HFF-Myc (cell line): ENCODE data around the gene BTBD7.

Source experiments
- DNase-seq: peaks from one replicate; pipeline ENCODE4 v3.0.0-alpha.2; 2011; ENCODE audit warnings: low read depth; ENCODE audit errors: extremely low read depth
- H3K4me3 ChIP-seq: replicated peaks from 2 replicates; pipeline ENCODE4 v1.5.1; 2011; ENCODE audit warnings: low read depth, mild to moderate bottlenecking, control low read depth, low read length
- TF ChIP-seq, protein P1 (sequence below): IDR thresholded peaks from 2 replicates; pipeline ENCODE4 v1.5.1; 2012; ENCODE audit warnings: mild to moderate bottlenecking, low read depth, low read length, control low read depth; ENCODE audit errors: missing control alignments

The BTBD7 gene, protein sequence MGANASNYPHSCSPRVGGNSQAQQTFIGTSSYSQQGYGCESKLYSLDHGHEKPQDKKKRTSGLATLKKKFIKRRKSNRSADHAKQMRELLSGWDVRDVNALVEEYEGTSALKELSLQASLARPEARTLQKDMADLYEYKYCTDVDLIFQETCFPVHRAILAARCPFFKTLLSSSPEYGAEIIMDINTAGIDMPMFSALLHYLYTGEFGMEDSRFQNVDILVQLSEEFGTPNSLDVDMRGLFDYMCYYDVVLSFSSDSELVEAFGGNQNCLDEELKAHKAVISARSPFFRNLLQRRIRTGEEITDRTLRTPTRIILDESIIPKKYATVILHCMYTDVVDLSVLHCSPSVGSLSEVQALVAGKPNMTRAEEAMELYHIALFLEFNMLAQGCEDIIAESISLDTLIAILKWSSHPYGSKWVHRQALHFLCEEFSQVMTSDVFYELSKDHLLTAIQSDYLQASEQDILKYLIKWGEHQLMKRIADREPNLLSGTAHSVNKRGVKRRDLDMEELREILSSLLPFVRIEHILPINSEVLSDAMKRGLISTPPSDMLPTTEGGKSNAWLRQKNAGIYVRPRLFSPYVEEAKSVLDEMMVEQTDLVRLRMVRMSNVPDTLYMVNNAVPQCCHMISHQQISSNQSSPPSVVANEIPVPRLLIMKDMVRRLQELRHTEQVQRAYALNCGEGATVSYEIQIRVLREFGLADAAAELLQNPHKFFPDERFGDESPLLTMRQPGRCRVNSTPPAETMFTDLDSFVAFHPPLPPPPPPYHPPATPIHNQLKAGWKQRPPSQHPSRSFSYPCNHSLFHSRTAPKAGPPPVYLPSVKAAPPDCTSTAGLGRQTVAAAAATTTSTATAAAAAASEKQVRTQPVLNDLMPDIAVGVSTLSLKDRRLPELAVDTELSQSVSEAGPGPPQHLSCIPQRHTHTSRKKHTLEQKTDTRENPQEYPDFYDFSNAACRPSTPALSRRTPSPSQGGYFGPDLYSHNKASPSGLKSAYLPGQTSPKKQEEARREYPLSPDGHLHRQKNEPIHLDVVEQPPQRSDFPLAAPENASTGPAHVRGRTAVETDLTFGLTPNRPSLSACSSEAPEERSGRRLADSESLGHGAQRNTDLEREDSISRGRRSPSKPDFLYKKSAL

DNA sequence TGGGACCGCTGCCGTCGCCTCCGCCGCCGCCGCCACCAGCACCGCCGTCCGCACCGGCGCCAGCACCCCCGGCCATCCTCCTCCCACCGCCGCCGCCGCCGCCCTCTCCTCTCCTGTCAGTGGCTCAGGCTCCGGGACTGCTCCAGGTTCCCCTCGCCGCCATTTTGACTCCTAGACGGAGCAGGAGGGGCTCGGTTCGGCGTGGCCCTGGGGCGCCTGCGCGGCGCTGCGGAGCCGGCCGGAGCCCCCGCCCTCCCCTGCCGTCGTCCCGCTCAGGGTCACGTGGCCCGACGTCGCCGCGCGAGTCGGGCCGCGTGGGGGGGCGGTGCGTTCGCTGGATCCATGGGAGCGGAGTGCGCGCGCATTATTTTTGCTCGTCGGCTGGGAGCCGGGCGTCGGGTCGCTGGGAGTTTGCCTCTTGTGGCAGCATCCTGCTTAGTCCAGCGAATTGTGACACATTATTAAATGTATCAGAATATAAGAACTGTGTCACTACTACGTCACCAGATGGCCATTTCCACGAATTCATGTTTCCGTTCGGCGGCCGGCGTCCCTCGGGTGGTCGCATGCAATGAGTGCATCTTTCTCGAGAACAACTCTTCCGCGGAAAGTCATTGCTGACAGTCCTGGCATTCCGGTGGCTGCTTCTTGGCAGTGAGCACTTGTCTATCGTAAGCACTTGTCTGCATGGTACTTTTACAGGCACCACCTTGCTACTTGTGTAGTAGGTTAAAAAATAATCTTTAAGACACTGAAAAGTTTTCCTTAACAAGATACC lies at the start of gene BTBD7:
Gene BTBD7, minus strand, starts transcription at position 184 of the 778 bp plus-strand sequence. CDS start 36,985 bp downstream, outside the sequence.
- peak; percentile 84 for DNase-seq
- H3K4me3 ChIP-seq: peak within 1 kb of the TSS; percentile 79
- TF ChIP-seq, protein P1, sequence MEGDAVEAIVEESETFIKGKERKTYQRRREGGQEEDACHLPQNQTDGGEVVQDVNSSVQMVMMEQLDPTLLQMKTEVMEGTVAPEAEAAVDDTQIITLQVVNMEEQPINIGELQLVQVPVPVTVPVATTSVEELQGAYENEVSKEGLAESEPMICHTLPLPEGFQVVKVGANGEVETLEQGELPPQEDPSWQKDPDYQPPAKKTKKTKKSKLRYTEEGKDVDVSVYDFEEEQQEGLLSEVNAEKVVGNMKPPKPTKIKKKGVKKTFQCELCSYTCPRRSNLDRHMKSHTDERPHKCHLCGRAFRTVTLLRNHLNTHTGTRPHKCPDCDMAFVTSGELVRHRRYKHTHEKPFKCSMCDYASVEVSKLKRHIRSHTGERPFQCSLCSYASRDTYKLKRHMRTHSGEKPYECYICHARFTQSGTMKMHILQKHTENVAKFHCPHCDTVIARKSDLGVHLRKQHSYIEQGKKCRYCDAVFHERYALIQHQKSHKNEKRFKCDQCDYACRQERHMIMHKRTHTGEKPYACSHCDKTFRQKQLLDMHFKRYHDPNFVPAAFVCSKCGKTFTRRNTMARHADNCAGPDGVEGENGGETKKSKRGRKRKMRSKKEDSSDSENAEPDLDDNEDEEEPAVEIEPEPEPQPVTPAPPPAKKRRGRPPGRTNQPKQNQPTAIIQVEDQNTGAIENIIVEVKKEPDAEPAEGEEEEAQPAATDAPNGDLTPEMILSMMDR: no peak

DNA sequence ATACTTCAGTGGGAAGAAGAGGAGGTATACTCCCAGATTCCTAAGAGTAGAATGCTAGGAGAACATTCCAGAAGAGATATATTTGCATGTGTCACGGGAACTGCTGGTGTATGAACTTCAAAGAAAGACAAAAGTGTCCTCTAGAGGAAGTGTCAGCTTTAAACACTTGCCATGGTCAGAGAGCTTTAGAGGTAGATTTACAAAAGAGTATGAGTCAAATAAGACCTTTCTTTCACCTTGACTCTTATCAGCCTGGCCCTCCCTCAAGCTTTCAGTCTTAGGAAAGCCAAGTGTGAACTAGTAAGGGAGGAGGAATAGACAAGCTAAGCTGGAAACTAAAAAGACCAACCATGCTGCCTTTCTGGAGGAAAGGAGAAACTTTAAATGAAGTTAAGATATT lies 48.8 kb upstream of the BTBD7 start:
- DNase-seq: no peak
- TF ChIP-seq, protein P1: no peak
- H3K4me3 ChIP-seq: no peak overlapping the region

DNA sequence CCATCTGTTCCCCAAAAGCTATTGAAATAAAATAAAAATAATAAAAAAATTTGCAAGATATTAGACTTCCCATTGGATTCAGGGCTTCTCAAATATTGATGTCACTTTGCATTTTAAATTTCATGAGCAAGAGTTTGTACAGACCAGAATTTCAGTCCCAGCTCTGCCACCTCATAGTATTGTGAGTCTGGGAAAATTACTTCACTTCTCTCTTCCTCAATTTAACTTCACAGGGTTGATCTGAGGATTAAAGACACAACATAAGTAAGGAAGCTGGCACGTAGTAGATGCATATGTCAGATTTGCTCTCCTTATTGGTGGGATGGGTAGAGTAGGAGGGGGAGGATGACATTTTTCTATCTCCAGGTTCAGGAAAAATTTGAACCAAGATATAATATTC lies 47.0 kb upstream of the BTBD7 start:
- no peak overlapping the region for H3K4me3 ChIP-seq
- no peak for DNase-seq
- TF ChIP-seq, protein P1: no peak

DNA sequence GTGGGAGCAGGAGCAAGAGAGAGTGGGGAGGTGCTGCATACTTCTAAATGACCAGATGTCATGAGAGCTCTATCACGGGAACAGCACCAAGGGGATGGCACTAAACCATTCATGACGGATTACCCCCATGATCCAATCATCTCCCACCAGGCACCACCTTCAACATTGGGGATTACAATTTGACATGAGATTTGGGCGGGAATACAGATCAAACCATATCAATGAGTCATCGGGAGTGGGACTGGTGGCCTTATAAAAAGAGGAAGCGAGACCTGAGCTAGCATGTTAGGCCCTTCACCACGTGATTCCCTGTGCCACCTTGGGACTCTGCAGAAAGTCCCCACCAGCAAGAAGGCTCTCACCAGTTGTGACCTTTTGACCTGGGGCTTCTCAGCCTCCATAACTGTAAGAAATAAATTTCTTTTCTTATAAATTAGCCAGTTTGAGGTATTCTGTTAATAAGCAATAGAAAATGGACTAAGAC lies 42.9 kb upstream of the BTBD7 start:
- DNase-seq: no peak
- TF ChIP-seq, protein P1: no peak
- no peak overlapping the region for H3K4me3 ChIP-seq

DNA sequence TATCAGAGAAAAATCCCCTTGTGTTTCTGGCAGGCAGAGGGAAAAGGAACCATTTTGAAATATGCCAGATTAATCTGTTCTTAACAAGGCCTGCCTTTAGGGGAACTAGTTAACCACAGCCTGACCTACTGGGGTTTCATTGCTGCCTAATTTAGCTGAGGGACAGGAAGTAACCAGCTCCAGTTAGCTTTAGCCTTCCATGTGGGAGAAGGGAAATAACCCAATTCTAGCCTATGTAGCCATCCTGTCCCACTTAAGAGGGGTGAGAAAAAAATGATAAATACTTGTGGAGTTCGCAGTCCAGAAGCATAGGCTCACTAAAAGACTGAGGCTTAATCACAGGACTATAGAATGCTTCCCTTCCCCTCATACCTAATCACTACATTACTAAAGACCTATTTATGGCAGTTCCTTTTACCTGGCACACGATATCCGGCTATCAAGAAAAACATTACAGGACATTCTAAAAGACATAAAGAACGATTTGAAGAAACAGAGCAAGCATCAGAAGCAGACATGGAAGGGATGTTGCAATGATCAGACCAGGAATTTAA lies 37.0 kb upstream of the BTBD7 start:
- TF ChIP-seq, protein P1: no peak
- no peak for DNase-seq
- H3K4me3 ChIP-seq: no peak overlapping the region
